Transverse colon (tissue), 4 donors: ENCODE results near the gene NXPE4.

Experiments used
- CTCF ChIP-seq, 5 experiments: fragments of 200-600 bp in 3 of 5; fragments of 450-650 bp in 2 of 5; sonication (generic) in 3 of 5; IDR thresholded peaks; 1 replicate in 2 of 5; 2 replicates in 3 of 5; pipeline ENCODE4 v1.5.1; 2016 to 2017; ENCODE audit warnings: antibody characterized with exemption in 5 of 5, inconsistent platforms in 3 of 5, mild to moderate bottlenecking in 2 of 5, moderate library complexity in 1 of 5
- EP300 ChIP-seq: sonication (generic); formaldehyde crosslinking; IDR thresholded peaks from one replicate; pipeline ENCODE4 v1.6.1; 2017; ENCODE audit warnings: antibody characterized with exemption, low read depth
- POLR2A ChIP-seq: fragments of 450-650 bp; IDR thresholded peaks from one replicate; pipeline ENCODE4 v1.6.1; 2016; ENCODE audit warnings: antibody characterized with exemption, mild to moderate bottlenecking, moderate library complexity
- POLR2AphosphoS5 ChIP-seq, 3 donors: sonication (generic); formaldehyde crosslinking; IDR thresholded peaks; one replicate each; pipeline ENCODE4 v1.6.1; 2016; ENCODE audit warnings: antibody characterized with exemption in 3 of 3

GRCh38 chr11:114604179-114604813 lies 8.7 kb upstream of the NXPE4 start:
- no peak for TF ChIP-seq POLR2A
- TF ChIP-seq POLR2AphosphoS5 (IDR thresholded peaks at IDR 0.05), result no peak
- no peak for TF ChIP-seq CTCF (IDR thresholded peaks at IDR 0.05)
- TF ChIP-seq EP300, result no peak
